Kasumi-1 (cell line): ENCODE results near the gene TTC7B.

Source experiments
- DNase-seq, 2 experiments: peaks; one replicate each; lab custom pipeline; 2025; lab: John Stamatoyannopoulos, UW

The TTC7B gene

GRCh38 chr14:90741682-90741946 is 74.6 kb downstream of the TTC7B start:
- DNase-seq: no peak

- no peak for DNase-seq
Measured at GRCh38 chr14:90740946-90741681, 75.1 kb downstream of the TTC7B start.

GRCh38 chr14:90740081-90740480 is 76.1 kb downstream of the TTC7B start:
- DNase-seq: no peak

- DNase-seq: no peak
Measured at GRCh38 chr14:90739318-90740068, 76.7 kb downstream of the TTC7B start.

- no peak for DNase-seq
Measured at GRCh38 chr14:90733139-90733808, 83.0 kb downstream of the TTC7B start.

- peak; percentile 8 for DNase-seq
Measured at GRCh38 chr14:90732718-90733117, 83.5 kb downstream of the TTC7B start.

GRCh38 chr14:90732139-90732538 is 84.1 kb downstream of the TTC7B start:
- DNase-seq: peak; percentile 85

- DNase-seq: no peak
Measured at GRCh38 chr14:90731487-90731886, 84.7 kb downstream of the TTC7B start.

GRCh38 chr14:90730206-90730766 is 85.9 kb downstream of the TTC7B start:
- no peak for DNase-seq

- DNase-seq: no peak
Measured at GRCh38 chr14:90728951-90729350, 87.3 kb downstream of the TTC7B start.

- DNase-seq: no peak
Measured at GRCh38 chr14:90727082-90727481, 89.1 kb downstream of the TTC7B start.

- DNase-seq: peak; percentile 3 to 4
Measured at GRCh38 chr14:90726656-90727055, 89.6 kb downstream of the TTC7B start.

- DNase-seq: no peak
Measured at GRCh38 chr14:90724866-90725265, 91.4 kb downstream of the TTC7B start.

- DNase-seq: peak in 1 of 2 experiments; percentile 6
Measured at GRCh38 chr14:90722590-90722989, 93.6 kb downstream of the TTC7B start.

- DNase-seq: no peak
Measured at GRCh38 chr14:90721619-90722305, 94.5 kb downstream of the TTC7B start.

- no peak for DNase-seq
Measured at GRCh38 chr14:90720832-90721231, 95.4 kb downstream of the TTC7B start.

- no peak for DNase-seq
Measured at GRCh38 chr14:90720336-90720735, 95.9 kb downstream of the TTC7B start.

GRCh38 chr14:90717916-90718315 is 98.3 kb downstream of the TTC7B start:
- no peak for DNase-seq

GRCh38 chr14:90715993-90716392 is 100.2 kb downstream of the TTC7B start:
- DNase-seq: no peak

- DNase-seq: no peak
Measured at GRCh38 chr14:90715495-90715894, 100.7 kb downstream of the TTC7B start.

GRCh38 chr14:90714811-90715210 is 101.4 kb downstream of the TTC7B start:
- no peak for DNase-seq

- DNase-seq: no peak
Measured at GRCh38 chr14:90704738-90705392, 111.4 kb downstream of the TTC7B start.
